Mesenchymal stem cell (in vitro differentiated cells and primary cell): Measurements from ENCODE around the gene HDAC4.

Source experiments
- DNase-seq: peaks from one replicate; pipeline ENCODE4 v3.0.0-alpha.2; 2013
- H2AFZ ChIP-seq: one replicate; pipeline ENCODE4 v1.6.1; 2013; ENCODE audit warnings: low read depth, mild to moderate bottlenecking, control low read depth, inconsistent platforms, low read length, moderate library complexity
- H2AK5ac ChIP-seq: 2 replicates; pipeline ENCODE4 v1.6.1; 2013; ENCODE audit warnings: low read length, moderate library complexity, mild to moderate bottlenecking, inconsistent platforms; ENCODE audit not compliant: severe bottlenecking
- H2BK120ac ChIP-seq: one replicate; pipeline ENCODE4 v1.6.1; 2013; ENCODE audit warnings: low read depth, mild to moderate bottlenecking, inconsistent platforms, low read length, moderate library complexity
- H2BK12ac ChIP-seq, 2 experiments: one replicate each; pipeline ENCODE4 v1.6.1; 2013; ENCODE audit warnings: inconsistent platforms in 2 of 2, low read length in 2 of 2, mild to moderate bottlenecking in 2 of 2, moderate library complexity in 2 of 2, control low read depth in 1 of 2
- H2BK15ac ChIP-seq: one replicate; pipeline ENCODE4 v1.6.1; 2013; ENCODE audit warnings: mild to moderate bottlenecking, low read depth, inconsistent platforms; ENCODE audit not compliant: poor library complexity, severe bottlenecking
- H2BK5ac ChIP-seq: 2 replicates; pipeline ENCODE4 v1.6.1; 2013; ENCODE audit warnings: low read depth, mild to moderate bottlenecking, low read length, control low read depth, inconsistent platforms; ENCODE audit not compliant: poor library complexity, severe bottlenecking
- H3K14ac ChIP-seq, 2 experiments: one replicate each; pipeline ENCODE4 v1.6.1; 2013; ENCODE audit warnings: inconsistent platforms in 2 of 2, low read length in 2 of 2, control low read depth in 1 of 2, mild to moderate bottlenecking in 1 of 2, moderate library complexity in 1 of 2
- H3K18ac ChIP-seq, 2 experiments: one replicate each; pipeline ENCODE4 v1.6.1; 2013; ENCODE audit warnings: inconsistent platforms in 2 of 2, low read length in 2 of 2, control low read depth in 1 of 2, low read depth in 1 of 2, mild to moderate bottlenecking in 1 of 2
- H3K23ac ChIP-seq, 2 experiments: one replicate each; pipeline ENCODE4 v1.6.1; 2013; ENCODE audit warnings: inconsistent platforms in 2 of 2, low read length in 2 of 2, mild to moderate bottlenecking in 2 of 2, moderate library complexity in 2 of 2, control low read depth in 1 of 2
- H3K27ac ChIP-seq: 2 replicates; pipeline ENCODE4 v1.5.1; 2013; ENCODE audit warnings: mild to moderate bottlenecking, moderate library complexity, low read length, control low read depth, inconsistent platforms; ENCODE audit not compliant: poor library complexity, severe bottlenecking
- H3K27me3 ChIP-seq, 2 experiments: 2 replicates each; pipeline versions ENCODE4 v1.6.1 to v1.7.0; 2013; ENCODE audit warnings: low read length in 2 of 2, mild to moderate bottlenecking in 2 of 2, moderate library complexity in 2 of 2, control low read depth in 1 of 2, inconsistent platforms in 1 of 2; ENCODE audit not compliant: control insufficient read depth in 1 of 2, insufficient read depth in 1 of 2
- H3K36me3 ChIP-seq, 2 experiments: 2 replicates each; pipeline versions ENCODE4 v1.6.1 to v1.7.0; 2013; ENCODE audit warnings: low read length in 2 of 2, control low read depth in 1 of 2, inconsistent platforms in 1 of 2, low read depth in 1 of 2, mild to moderate bottlenecking in 1 of 2; ENCODE audit not compliant: insufficient read depth in 2 of 2, control insufficient read depth in 1 of 2
- H3K4ac ChIP-seq, 2 experiments: one replicate each; pipeline ENCODE4 v1.6.1; 2013; ENCODE audit warnings: inconsistent platforms in 2 of 2, low read length in 2 of 2, mild to moderate bottlenecking in 2 of 2, moderate library complexity in 2 of 2, control low read depth in 1 of 2, low read depth in 1 of 2
- H3K4me1 ChIP-seq: 2 replicates; pipeline ENCODE4 v1.6.1; 2013; ENCODE audit warnings: low read depth, low read length, control low read depth; ENCODE audit not compliant: control insufficient read depth, insufficient read depth
- H3K4me2 ChIP-seq: 2 replicates; pipeline ENCODE4 v1.6.1; 2013; ENCODE audit warnings: low read length, mild to moderate bottlenecking, inconsistent platforms; ENCODE audit not compliant: poor library complexity, severe bottlenecking
- H3K4me3 ChIP-seq, 2 experiments: 2 replicates each; pipeline versions ENCODE4 v1.5.1 to v1.7.0; 2013; ENCODE audit warnings: low read length in 2 of 2, mild to moderate bottlenecking in 2 of 2, control low read depth in 1 of 2, low read depth in 1 of 2; ENCODE audit not compliant: insufficient read depth in 1 of 2
- H3K79me1 ChIP-seq: replicated peaks from 2 replicates; pipeline ENCODE4 v1.6.1; 2013; ENCODE audit warnings: mild to moderate bottlenecking, control low read depth, low read length, inconsistent platforms; ENCODE audit not compliant: poor library complexity, severe bottlenecking
- H3K9ac ChIP-seq: 2 replicates; pipeline ENCODE4 v1.7.0; 2013; ENCODE audit warnings: mild to moderate bottlenecking, low read length, moderate library complexity
- H3K9me3 ChIP-seq: 2 replicates; pipeline ENCODE4 v1.7.0; 2013; ENCODE audit warnings: mild to moderate bottlenecking, low read length; ENCODE audit not compliant: control insufficient read depth
- H4K8ac ChIP-seq: one replicate; pipeline ENCODE4 v1.6.1; 2013; ENCODE audit warnings: inconsistent platforms, mild to moderate bottlenecking, low read length, moderate library complexity
- H4K91ac ChIP-seq: one replicate; pipeline ENCODE4 v1.6.1; 2013; ENCODE audit warnings: mild to moderate bottlenecking, low read length, inconsistent platforms
- WGBS: methylation state at CpG from one replicate; pipeline ENCODE4 v1.1.7; 2013; ENCODE audit warnings: mixed read lengths; 5-methylcytosine and 5-hydroxymethylcytosine counted together

Gene HDAC4

GRCh38 chr2:239164335-239164871 is 236.4 kb downstream of the HDAC4 start:
- Histone ChIP-seq H3K4me3 (no peak overlapping the region), H2BK5ac (no peak overlapping the region)
- WGBS = 95% methylated on average over 16 of the region's 16 CpGs

GRCh38 chr2:239163688-239164334 is 237.0 kb downstream of the HDAC4 start:
- WGBS = 94% methylated on average over 15 of the region's 20 CpGs
- H3K36me3 ChIP-seq = peaks cover 22 to 47% of the 10 kb centered on the region in 2 experiments
- no peak overlapping the region for H3K4ac ChIP-seq

More at GRCh38 chr2:239164335-239164871, 236.4 kb downstream of the HDAC4 start:
- Histone ChIP-seq H3K4ac (no peak overlapping the region), H3K27ac (no peak overlapping the region), H2AK5ac (no peak overlapping the region), H3K79me1 (peaks cover 4% of the 10 kb centered on the region), H4K8ac (no peak overlapping the region), H3K9ac (no peak overlapping the region), H3K36me3 (peaks cover 22 to 51% of the 10 kb centered on the region in 2 experiments), H3K4me1 (peaks cover 2% of the 10 kb centered on the region), H3K4me2 (no peak overlapping the region), H4K91ac (no peak overlapping the region), H2AFZ (no peak overlapping the region), H3K27me3 (no peaks in the 10 kb centered on the region), H3K23ac (no peak overlapping the region), H3K14ac (peak overlapping the region in 1 of 2 experiments; percentile 53), H3K18ac (no peak overlapping the region), H2BK15ac (no peak overlapping the region), H3K9me3 (no peaks in the 10 kb centered on the region), H2BK12ac (no peak overlapping the region), H2BK120ac (no peak overlapping the region)
- no peak for DNase-seq

GRCh38 chr2:239162976-239163687 is 237.7 kb downstream of the HDAC4 start:
- Histone ChIP-seq H3K4me2 (no peak overlapping the region), H3K4ac (no peak overlapping the region), H3K23ac (no peak overlapping the region), H2BK5ac (no peak overlapping the region), H2BK120ac (no peak overlapping the region), H3K4me1 (peaks cover 6% of the 10 kb centered on the region), H3K18ac (no peak overlapping the region), H3K9me3 (no peaks in the 10 kb centered on the region), H2AFZ (no peak overlapping the region), H2AK5ac (no peak overlapping the region), H3K4me3 (no peak overlapping the region), H3K27ac (no peak overlapping the region), H3K36me3 (peaks cover 22 to 51% of the 10 kb centered on the region in 2 experiments), H3K14ac (no peak overlapping the region), H3K27me3 (no peaks in the 10 kb centered on the region), H2BK15ac (no peak overlapping the region), H4K91ac (no peak overlapping the region), H3K79me1 (peaks cover 2% of the 10 kb centered on the region), H3K9ac (no peak overlapping the region), H2BK12ac (no peak overlapping the region), H4K8ac (no peak overlapping the region)
- WGBS = 95% methylated on average over 28 of the region's 28 CpGs
- DNase-seq = no peak

More at GRCh38 chr2:239163688-239164334, 237.0 kb downstream of the HDAC4 start:
- Histone ChIP-seq H3K9ac (no peak overlapping the region), H3K4me2 (no peak overlapping the region), H3K14ac (peak overlapping the region in 1 of 2 experiments; percentile 53), H2BK12ac (no peak overlapping the region), H2AFZ (no peak overlapping the region), H3K4me3 (no peak overlapping the region), H3K4me1 (peaks cover 2% of the 10 kb centered on the region), H4K91ac (no peak overlapping the region), H2AK5ac (no peak overlapping the region), H3K18ac (no peak overlapping the region), H3K79me1 (peaks cover 2% of the 10 kb centered on the region), H3K27me3 (no peaks in the 10 kb centered on the region), H2BK15ac (no peak overlapping the region), H3K23ac (no peak overlapping the region), H2BK5ac (no peak overlapping the region), H3K27ac (no peak overlapping the region), H4K8ac (no peak overlapping the region), H3K9me3 (no peaks in the 10 kb centered on the region), H2BK120ac (no peak overlapping the region)
- DNase-seq = no peak

GRCh38 chr2:239162141-239162821 is 238.5 kb downstream of the HDAC4 start:
- no peak overlapping the region for H2BK120ac ChIP-seq

More at GRCh38 chr2:239162141-239162821, 238.5 kb downstream of the HDAC4 start:
- no peak overlapping the region for H2BK12ac ChIP-seq
- H3K14ac ChIP-seq = no peak overlapping the region
- peaks cover 9% of the 10 kb centered on the region for H3K4me1 ChIP-seq
- no peak overlapping the region for H4K91ac ChIP-seq
- H4K8ac ChIP-seq = peak overlapping the region; percentile 56
- H3K4me3 ChIP-seq = no peak overlapping the region
- no peak overlapping the region for H2AFZ ChIP-seq
- no peaks in the 10 kb centered on the region for H3K27me3 ChIP-seq
- no peak overlapping the region for H3K27ac ChIP-seq
- no peak overlapping the region for H2BK15ac ChIP-seq
- DNase-seq = no peak
- H3K18ac ChIP-seq = no peak overlapping the region
- no peak overlapping the region for H2BK5ac ChIP-seq
- no peak overlapping the region for H3K4me2 ChIP-seq
- peaks cover 22 to 44% of the 10 kb centered on the region in 2 experiments for H3K36me3 ChIP-seq
- WGBS = 96% methylated on average over 23 of the region's 23 CpGs
- no peak overlapping the region for H3K4ac ChIP-seq
- no peak overlapping the region for H3K9ac ChIP-seq
- no peak overlapping the region for H3K23ac ChIP-seq
- no peak overlapping the region for H2AK5ac ChIP-seq
- H3K79me1 ChIP-seq = peaks cover 2% of the 10 kb centered on the region
- H3K9me3 ChIP-seq = no peaks in the 10 kb centered on the region
